ENCODE measurements around the gene HLA-DOB. TPM values are rescaled to one million over a fixed set of nuclear protein-coding genes. Genes with fewer than 3 reads are reported as not detected.

Gene HLA-DOB
- not detected for total RNA-seq

DNA sequence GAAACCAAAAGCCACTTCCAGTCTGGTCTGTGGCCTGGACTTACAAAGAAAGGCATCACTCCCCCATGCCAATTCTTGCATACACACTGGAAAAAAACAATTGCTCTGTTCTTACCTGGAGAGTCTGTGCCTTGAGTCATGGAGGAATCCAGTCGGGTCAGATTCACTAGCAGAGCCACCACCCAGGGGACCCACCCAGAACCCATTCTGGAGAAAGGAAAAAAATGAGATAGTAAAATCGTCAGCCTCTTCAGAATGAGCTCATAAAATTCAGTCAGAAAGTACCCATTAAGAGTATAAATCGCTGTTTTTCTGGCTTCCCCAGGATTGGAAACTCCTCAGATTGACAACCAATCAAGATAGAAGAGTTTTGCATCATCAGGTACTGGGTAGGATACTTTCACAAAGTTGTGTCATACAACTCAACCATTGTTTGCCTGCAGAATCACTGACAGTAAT lies at the start of gene HLA-DOB:
HLA-DOB (minus strand) TSS at position 257 of the 459 bp plus-strand sequence; CDS start at position 206, 51 bp downstream.

GRCh38 chr6:32853541-32854375 lies 37.0 kb upstream of the HLA-DOB start, which contains the start of the genes PSMB9 and TAP1:
TSS of gene PSMB9 (plus strand) at chr6:32854192. CDS start at chr6:32854230, 38 bp downstream.
TSS of gene TAP1 (minus strand) at chr6:32853704. CDS start at chr6:32853636, 68 bp downstream.

DNA sequence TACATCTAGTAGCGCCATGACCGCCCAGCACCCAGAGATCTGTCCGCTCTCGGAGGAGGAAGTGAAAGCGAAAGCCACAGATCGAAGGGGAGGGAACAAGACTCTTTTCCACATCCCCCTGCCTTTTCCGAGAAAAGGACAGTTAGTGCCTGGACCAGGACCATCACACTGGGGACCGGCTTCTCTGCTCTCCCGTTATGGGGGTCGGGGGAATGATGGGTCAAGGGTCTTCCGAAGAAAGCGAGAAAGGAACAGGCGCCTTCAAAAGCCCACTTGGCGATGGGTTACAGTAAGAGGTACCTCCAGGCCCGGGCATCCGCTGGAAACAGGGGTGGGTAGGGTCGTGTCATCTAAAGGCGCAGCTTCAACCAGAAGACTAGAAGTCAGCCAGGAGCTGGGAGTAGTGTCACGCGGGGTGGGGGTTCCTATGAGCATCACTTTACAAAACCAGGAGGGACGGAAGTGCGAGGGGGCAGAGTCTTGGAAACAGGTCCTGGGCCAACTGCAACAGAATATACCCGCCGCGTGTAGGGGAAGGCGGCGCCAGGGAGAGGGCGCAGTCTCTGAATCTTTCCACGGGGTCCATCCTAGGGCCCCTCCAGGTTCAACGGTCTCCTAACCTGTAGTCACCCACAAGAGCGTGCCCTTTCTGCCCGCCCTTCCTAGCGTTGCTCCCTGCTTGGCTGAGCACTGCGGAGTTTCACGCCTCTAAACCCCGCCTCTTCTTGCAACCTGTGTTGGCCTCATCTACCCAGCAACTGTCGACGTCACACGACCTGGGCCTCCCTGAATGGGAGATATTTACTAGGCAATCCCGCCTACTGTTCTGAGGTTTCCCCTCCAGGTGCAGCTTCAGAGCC lies 27.4 kb upstream of the HLA-DOB start, which contains the start of gene PSMB8:
PSMB8 (minus strand) TSS at position 69 of the 860 bp plus-strand sequence; CDS start at position 18, 51 bp downstream.

DNA sequence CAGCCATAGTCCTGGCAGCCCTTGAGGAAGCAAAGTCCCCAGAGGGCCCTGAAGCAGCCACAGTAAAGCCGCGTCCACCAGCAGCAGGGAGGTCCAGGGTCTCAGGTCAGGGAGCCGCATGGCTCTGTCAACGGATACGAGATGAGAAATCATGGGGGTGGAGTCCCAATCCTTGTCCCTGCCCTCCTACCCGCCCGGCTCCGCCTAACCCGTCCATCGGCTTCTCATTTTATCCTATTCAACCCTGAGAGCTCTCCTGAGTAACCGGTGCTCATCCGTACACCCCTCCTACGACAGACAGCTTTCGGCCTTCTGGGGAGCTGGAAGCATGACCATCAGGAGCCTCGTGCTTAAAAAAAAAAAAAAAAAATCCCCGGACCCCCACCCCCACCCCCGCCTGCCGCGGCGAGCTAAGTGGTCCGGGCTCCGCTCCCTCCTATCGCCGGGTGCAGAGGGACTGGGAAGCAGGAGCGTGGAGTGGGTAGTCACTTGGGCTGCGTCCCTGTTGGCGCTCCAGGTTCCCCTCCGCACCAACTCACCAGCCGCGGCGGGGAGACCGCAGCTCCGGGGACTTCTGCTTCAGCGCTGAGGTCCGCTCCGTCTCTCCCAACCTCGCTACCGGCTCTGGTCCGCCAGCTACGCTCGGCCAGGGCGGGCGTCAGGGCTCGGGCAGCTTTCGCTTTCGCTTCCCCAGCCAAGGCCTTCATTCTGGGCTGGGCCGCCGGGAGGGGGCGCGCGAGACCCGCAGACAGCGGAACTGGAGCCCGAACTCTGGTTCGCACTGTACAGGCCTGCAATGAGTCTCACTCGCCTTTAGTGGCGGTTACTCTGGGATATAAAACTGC lies 21.5 kb upstream of the HLA-DOB start, which contains the start of gene TAP2:
TAP2 (minus strand) TSS at position 626 of the 845 bp plus-strand sequence; CDS start at position 120, 506 bp downstream.

GRCh38 chr6:32763421-32763820 lies 53.4 kb downstream of the HLA-DOB start, which contains the start of gene HLA-DQB2:
TSS of gene HLA-DQB2 (minus strand) at chr6:32763532. CDS start at chr6:32763470, 62 bp downstream.

Other genes starting within 250 kb of the HLA-DOB start
- gene HLA-DRB1, start 227.2 kb downstream of the HLA-DOB start, total RNA-seq: 1.6 TPM
- not detected for gene HLA-DQA1, start 179.6 kb downstream of the HLA-DOB start, total RNA-seq
- gene HLA-DQB1, start 150.3 kb downstream of the HLA-DOB start, total RNA-seq: 0.63 TPM
- gene HLA-DQA2, start 75.6 kb downstream of the HLA-DOB start, total RNA-seq: not detected
- not detected for gene HLA-DQB2, start 53.5 kb downstream of the HLA-DOB start, total RNA-seq
- 8.8 TPM for gene TAP2, start 21.7 kb upstream of the HLA-DOB start, total RNA-seq
- gene PSMB8, start 27.0 kb upstream of the HLA-DOB start, total RNA-seq: 2.5 TPM
- 4.7 TPM for gene TAP1, start 36.7 kb upstream of the HLA-DOB start, total RNA-seq
- gene PSMB9, start 37.2 kb upstream of the HLA-DOB start, total RNA-seq: 0.94 TPM
- gene HLA-DMB, start 124.0 kb upstream of the HLA-DOB start, total RNA-seq: 0.31 TPM
- gene HLA-DMA, start 136.1 kb upstream of the HLA-DOB start, total RNA-seq: 1.6 TPM
- gene BRD2, start 151.6 kb upstream of the HLA-DOB start, total RNA-seq: 124 TPM
- gene HLA-DOA, start 192.6 kb upstream of the HLA-DOB start, total RNA-seq: 0.31 TPM

Data from parietal lobe (tissue), 1 donor.